Stimulated activated naive CD4-positive, alpha-beta T cell (primary cell): ENCODE results near the gene CDH23.

Experiments used
- DNase-seq, 6 experiments: peaks; one replicate each; lab custom pipeline; 2025; lab: John Stamatoyannopoulos, UW

CDH23 gene

GRCh38 chr10:71640607-71641006 is 243.9 kb downstream of the CDH23 start:
- no peak for DNase-seq

GRCh38 chr10:71641449-71641848 is 244.7 kb downstream of the CDH23 start:
- DNase-seq, result no peak

- no peak for DNase-seq
These were observed 245.3 kb downstream of the CDH23 start for GRCh38 chr10:71641986-71642385.

- DNase-seq, result no peak
These were observed 247.2 kb downstream of the CDH23 start for GRCh38 chr10:71643904-71644303.

GRCh38 chr10:71644307-71645180 is 247.8 kb downstream of the CDH23 start:
- no peak for DNase-seq

- no peak for DNase-seq
These were observed 248.5 kb downstream of the CDH23 start for GRCh38 chr10:71645185-71645584.

GRCh38 chr10:71646037-71646436 is 249.3 kb downstream of the CDH23 start:
- DNase-seq, result no peak

GRCh38 chr10:71646592-71647292 is 250.0 kb downstream of the CDH23 start:
- DNase-seq, result no peak

GRCh38 chr10:71647526-71648253 is 251.0 kb downstream of the CDH23 start:
- DNase-seq, result no peak

- no peak for DNase-seq
These were observed 251.7 kb downstream of the CDH23 start for GRCh38 chr10:71648254-71648932.

- no peak for DNase-seq
These were observed 252.2 kb downstream of the CDH23 start for GRCh38 chr10:71648933-71649320.

GRCh38 chr10:71649631-71650030 is 252.9 kb downstream of the CDH23 start:
- DNase-seq, result no peak

GRCh38 chr10:71650397-71650796 is 253.7 kb downstream of the CDH23 start:
- no peak for DNase-seq

- no peak for DNase-seq
These were observed 254.7 kb downstream of the CDH23 start for GRCh38 chr10:71651428-71651827.

- DNase-seq, result no peak
These were observed 255.2 kb downstream of the CDH23 start for GRCh38 chr10:71651928-71652327.

GRCh38 chr10:71653044-71653443 is 256.3 kb downstream of the CDH23 start:
- DNase-seq, result no peak

- no peak for DNase-seq
These were observed 259.5 kb downstream of the CDH23 start for GRCh38 chr10:71656220-71656619.

- no peak for DNase-seq
These were observed 261.1 kb downstream of the CDH23 start for GRCh38 chr10:71657604-71658466.

- no peak for DNase-seq
These were observed 261.7 kb downstream of the CDH23 start for GRCh38 chr10:71658467-71658745.

GRCh38 chr10:71659111-71659634 is 262.5 kb downstream of the CDH23 start:
- DNase-seq, result no peak

GRCh38 chr10:71659737-71660136 is 263.0 kb downstream of the CDH23 start:
- DNase-seq, result no peak
